ENCODE measurements around the gene SAMD10. TPM values are rescaled to one million over a fixed set of nuclear protein-coding genes. Genes with fewer than 3 reads are reported as not detected.

SAMD10 gene
- total RNA-seq, 2 donors from 2014 or later: 3.1 to 3.7 TPM

GRCh38 chr20:64011366-64011779, 31.9 kb upstream of the SAMD10 start:
- Histone ChIP-seq H3K9me3 (no peaks in the 10 kb centered on the region), H3K27me3 (no peaks in the 10 kb centered on the region), H3K36me3 (peaks cover 65% of the 10 kb centered on the region), H3K27ac (no peak overlapping the region), H3K4me1 (no peaks in the 10 kb centered on the region), H3K4me3 (no peak overlapping the region)
- DNase-seq (ENCODE audit: low spot score): no peak
- TF ChIP-seq CTCF (IDR thresholded peaks at IDR 0.05): no peak

- no peak overlapping the region for H3K4me3 ChIP-seq
- peaks cover 65% of the 10 kb centered on the region for H3K36me3 ChIP-seq
- H3K4me1 ChIP-seq: no peaks in the 10 kb centered on the region
- H3K9me3 ChIP-seq: no peaks in the 10 kb centered on the region
- TF ChIP-seq CTCF (IDR thresholded peaks at IDR 0.05): no peak
- H3K27ac ChIP-seq: no peak overlapping the region
- no peaks in the 10 kb centered on the region for H3K27me3 ChIP-seq
- no peak for DNase-seq (ENCODE audit: low spot score)
Measured at GRCh38 chr20:64010711-64011237, 31.3 kb upstream of the SAMD10 start.

GRCh38 chr20:64009811-64010387, 30.5 kb upstream of the SAMD10 start:
- Histone ChIP-seq H3K27me3 (no peaks in the 10 kb centered on the region), H3K4me1 (no peaks in the 10 kb centered on the region), H3K4me3 (no peak overlapping the region), H3K27ac (no peak overlapping the region), H3K36me3 (peaks cover 65% of the 10 kb centered on the region), H3K9me3 (no peaks in the 10 kb centered on the region)
- no peak for DNase-seq (ENCODE audit: low spot score)
- TF ChIP-seq CTCF (IDR thresholded peaks at IDR 0.05): no peak

GRCh38 chr20:64006902-64007301, 27.5 kb upstream of the SAMD10 start:
- H3K4me3 ChIP-seq: no peak overlapping the region
- peaks cover 71% of the 10 kb centered on the region for H3K36me3 ChIP-seq
- H3K4me1 ChIP-seq: no peaks in the 10 kb centered on the region
- no peaks in the 10 kb centered on the region for H3K27me3 ChIP-seq
- no peaks in the 10 kb centered on the region for H3K9me3 ChIP-seq
- no peak for TF ChIP-seq CTCF (IDR thresholded peaks at IDR 0.05)
- DNase-seq (ENCODE audit: low spot score): no peak
- no peak overlapping the region for H3K27ac ChIP-seq

- H3K9me3 ChIP-seq: no peaks in the 10 kb centered on the region
- no peak overlapping the region for H3K4me3 ChIP-seq
- H3K27ac ChIP-seq: no peak overlapping the region
- H3K4me1 ChIP-seq: no peaks in the 10 kb centered on the region
- no peak for TF ChIP-seq CTCF (IDR thresholded peaks at IDR 0.05)
- H3K36me3 ChIP-seq: peaks cover 73% of the 10 kb centered on the region
- no peaks in the 10 kb centered on the region for H3K27me3 ChIP-seq
- no peak for DNase-seq (ENCODE audit: low spot score)
Measured at GRCh38 chr20:64006490-64006889, 27.0 kb upstream of the SAMD10 start.

- DNase-seq (ENCODE audit: low spot score): no peak
Measured at GRCh38 chr20:64005394-64005793, 26.0 kb upstream of the SAMD10 start.

More at GRCh38 chr20:64005394-64005793, 26.0 kb upstream of the SAMD10 start:
- H3K27ac ChIP-seq: no peak overlapping the region
- TF ChIP-seq CTCF (IDR thresholded peaks at IDR 0.05): no peak
- no peak overlapping the region for H3K4me3 ChIP-seq
- H3K4me1 ChIP-seq: no peaks in the 10 kb centered on the region
- H3K9me3 ChIP-seq: no peaks in the 10 kb centered on the region
- peaks cover 73% of the 10 kb centered on the region for H3K36me3 ChIP-seq
- no peaks in the 10 kb centered on the region for H3K27me3 ChIP-seq
